GM12873 (cell line): ENCODE results near the gene OR10R2.

Experiments
- TF ChIP-seq, protein P1 (sequence below): IDR thresholded peaks from 2 replicates; pipeline ENCODE4 v1.5.1; 2012; ENCODE audit warnings: low read depth, mild to moderate bottlenecking, moderate library complexity, low read length, control low read depth; ENCODE audit not compliant: insufficient read depth; ENCODE audit errors: missing control alignments

Gene OR10R2

DNA sequence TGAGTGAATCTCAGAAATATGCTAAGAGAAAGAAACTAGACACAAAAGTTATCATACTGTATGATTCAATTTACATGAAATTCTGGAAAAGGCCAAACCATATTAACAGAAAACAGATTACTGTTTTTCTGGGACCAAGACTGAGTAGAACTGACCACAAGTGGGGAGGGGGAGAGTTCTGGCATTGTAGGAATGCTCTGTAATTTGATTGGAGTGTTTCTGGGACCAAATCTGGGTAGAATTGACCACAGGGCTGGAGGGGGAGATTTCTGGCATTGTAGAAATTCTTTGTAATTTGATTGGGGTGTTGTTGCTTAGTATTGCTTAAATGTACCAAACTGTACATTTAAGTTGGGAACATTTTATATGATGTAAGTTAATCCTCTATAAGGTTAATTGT is 13.8 kb upstream of the OR10R2 start:
- TF ChIP-seq, protein P1, sequence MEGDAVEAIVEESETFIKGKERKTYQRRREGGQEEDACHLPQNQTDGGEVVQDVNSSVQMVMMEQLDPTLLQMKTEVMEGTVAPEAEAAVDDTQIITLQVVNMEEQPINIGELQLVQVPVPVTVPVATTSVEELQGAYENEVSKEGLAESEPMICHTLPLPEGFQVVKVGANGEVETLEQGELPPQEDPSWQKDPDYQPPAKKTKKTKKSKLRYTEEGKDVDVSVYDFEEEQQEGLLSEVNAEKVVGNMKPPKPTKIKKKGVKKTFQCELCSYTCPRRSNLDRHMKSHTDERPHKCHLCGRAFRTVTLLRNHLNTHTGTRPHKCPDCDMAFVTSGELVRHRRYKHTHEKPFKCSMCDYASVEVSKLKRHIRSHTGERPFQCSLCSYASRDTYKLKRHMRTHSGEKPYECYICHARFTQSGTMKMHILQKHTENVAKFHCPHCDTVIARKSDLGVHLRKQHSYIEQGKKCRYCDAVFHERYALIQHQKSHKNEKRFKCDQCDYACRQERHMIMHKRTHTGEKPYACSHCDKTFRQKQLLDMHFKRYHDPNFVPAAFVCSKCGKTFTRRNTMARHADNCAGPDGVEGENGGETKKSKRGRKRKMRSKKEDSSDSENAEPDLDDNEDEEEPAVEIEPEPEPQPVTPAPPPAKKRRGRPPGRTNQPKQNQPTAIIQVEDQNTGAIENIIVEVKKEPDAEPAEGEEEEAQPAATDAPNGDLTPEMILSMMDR = no peak

DNA sequence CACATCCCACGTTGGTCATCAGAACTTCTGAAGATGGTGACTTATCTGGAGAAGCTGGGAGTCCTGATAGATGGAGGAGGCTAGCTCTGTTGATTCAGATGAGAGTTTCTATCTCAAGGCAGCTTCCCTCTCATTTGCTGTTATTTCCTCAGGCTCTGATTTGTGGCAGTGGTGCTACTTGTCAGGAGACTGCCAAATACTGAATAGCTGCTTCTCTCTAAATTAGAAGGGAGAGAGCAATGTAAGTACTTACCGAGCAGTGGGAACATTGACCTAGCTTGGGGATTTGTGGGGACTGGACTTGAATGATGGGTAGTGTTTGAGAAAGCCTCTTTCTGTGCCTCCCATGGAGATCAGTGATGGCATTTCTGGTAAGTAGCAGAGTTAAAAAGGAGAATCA is 10.5 kb upstream of the OR10R2 start, which contains the start of gene OR10K1:
Gene OR10K1, plus strand, starts transcription at position 301 of the 400 bp plus-strand sequence. CDS start 3,728 bp downstream, outside the sequence.
- TF ChIP-seq, protein P1 = no peak

DNA sequence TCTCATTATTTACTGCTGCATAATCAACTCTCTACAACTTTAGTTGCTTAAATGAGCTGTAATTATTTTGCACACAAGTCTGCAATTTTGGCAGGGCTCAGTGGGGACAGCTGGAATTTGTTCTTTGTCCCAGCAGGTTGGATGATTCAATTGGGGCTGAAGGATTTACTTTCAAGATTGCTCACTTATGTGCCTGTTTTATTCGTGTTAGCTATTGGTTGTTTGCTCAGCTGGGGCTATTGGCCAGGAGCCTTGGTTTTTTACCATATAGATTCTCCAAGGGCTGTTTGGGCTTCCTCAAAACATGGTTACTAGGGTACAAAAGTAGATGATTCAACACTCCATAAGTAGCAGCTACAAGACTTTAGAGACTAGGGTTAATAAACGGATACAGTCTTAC is 13.4 kb downstream of the OR10R2 start:
- TF ChIP-seq, protein P1 = no peak

DNA sequence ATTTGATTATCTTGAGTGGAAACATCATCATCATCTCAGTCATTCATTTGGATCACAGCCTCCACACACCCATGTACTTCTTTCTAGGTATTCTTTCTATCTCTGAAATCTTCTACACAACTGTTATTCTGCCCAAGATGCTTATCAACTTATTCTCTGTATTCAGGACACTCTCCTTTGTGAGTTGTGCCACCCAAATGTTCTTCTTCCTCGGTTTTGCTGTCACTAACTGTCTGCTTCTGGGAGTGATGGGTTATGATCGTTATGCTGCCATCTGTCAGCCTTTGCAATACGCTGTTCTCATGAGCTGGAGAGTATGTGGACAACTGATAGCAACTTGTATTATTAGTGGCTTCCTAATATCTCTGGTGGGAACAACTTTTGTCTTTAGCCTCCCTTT is 19.3 kb downstream of the OR10R2 start:
- TF ChIP-seq, protein P1 = no peak

DNA sequence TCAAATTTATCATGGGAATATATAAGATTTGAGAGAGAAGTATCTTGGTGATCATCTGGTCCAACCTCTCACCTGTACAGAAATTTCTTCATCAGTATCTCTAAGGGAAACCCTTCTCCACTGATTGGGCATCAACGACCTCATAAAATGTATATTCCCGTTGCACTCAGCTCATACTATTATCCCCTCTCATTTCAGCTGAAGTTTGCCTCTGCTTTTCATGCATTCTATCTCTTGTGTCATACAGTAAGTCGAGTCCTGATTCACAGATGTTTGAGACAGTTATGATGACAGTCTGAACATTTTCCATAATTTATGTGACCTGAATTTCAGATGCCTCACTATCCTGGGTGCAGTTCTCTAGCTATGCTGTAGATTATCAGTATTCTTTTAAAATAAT is 21.0 kb downstream of the OR10R2 start:
- TF ChIP-seq, protein P1 = no peak

DNA sequence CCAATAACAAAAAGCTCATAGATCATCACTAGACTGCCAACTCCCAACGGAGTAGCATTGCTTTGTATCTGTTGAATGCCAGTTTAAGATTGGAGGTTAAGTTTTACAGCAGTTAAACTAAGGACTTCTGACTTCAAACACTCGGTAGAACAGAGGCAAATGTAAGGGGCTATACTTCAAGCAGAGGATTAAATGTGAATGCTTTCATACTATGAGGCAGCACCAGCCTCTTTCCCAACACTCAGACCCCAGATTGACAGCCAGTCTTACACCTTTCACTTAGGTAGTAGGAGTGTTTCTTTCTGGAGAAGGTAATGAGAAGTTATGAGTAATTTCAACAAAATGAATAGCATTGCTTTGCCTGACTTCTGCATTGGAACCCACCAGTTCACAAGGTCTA is 22.8 kb downstream of the OR10R2 start:
- TF ChIP-seq, protein P1 = no peak

DNA sequence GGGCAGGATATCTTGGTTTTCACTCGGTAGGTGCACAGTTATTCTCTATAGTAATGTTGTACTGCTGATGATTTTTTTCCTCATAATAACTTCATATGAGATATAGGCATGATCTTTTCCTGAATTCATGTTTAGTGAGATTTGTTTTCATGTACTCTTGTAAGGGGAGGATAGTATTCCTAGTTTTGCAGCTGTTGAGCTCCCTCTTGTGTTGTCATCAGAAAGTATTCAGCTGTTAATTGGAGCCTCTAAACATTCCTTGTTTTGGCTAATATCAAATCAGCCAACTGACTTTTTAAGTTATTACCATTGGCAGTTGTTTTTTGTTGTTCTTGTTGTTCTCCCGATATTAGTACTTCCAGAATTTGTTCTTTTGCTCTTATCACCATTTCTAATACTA is 24.4 kb downstream of the OR10R2 start:
- TF ChIP-seq, protein P1 = peak; percentile 40
